HG03108 (cell line): ENCODE results near the gene PCDHGB2.
A peak's percentile ranks its signal among the peaks of the same experiment; 100 is the strongest.
"Not testable (repeated sequence)": the region's sequence is repeated elsewhere in the genome, so short reads cannot be mapped to it uniquely, and the experiment has no call there.

ENCODE experiments used
- ATAC-seq: cut with Tn5 transposase; IDR thresholded peaks from one replicate; pipeline ENCODE4 v1.9.1; 2021; ENCODE audit warnings: moderate library complexity; ENCODE audit not compliant: unreplicated experiment

PCDHGB2 gene

GRCh38 chr5:141383345-141383744, 23.6 kb downstream of the PCDHGB2 start:
- no peak for ATAC-seq

DNA sequence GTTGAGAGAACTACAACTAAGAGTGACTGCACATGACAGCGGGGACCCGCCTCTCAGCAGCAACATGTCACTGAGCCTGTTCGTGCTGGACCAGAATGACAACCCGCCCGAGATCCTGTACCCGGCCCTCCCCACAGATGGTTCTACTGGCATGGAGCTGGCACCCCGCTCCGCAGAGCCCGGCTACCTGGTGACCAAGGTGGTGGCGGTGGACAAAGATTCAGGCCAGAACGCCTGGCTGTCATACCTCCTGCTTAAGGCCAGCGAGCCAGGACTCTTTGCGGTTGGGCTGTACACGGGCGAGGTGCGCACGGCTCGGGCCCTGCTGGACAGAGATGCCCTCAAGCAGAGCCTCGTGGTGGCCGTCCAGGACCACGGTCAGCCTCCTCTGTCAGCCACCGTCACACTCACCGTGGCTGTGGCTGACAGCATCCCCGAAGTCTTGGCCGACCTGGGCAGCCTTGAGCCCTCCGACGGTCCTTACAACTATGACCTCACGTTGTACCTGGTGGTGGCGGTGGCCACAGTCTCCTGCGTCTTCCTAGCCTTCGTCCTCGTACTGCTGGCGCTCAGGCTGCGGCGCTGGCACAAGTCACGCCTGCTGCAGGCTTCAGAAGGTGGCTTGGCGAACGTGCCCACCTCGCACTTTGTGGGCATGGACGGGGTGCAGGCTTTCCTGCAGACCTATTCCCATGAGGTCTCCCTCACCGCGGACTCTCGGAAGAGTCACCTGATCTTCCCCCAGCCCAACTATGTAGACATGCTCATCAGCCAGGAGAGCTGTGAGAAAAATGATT, 24.9 kb downstream of the PCDHGB2 start:
- no peak for ATAC-seq

- ATAC-seq: not testable (repeated sequence)
These were observed 27.9 kb downstream of the PCDHGB2 start, which contains the start of gene PCDHGB4 for GRCh38 chr5:141387557-141388311. TSS of gene PCDHGB4 (plus strand) at chr5:141387698. CDS start at chr5:141387885, 187 bp downstream.

GRCh38 chr5:141388661-141389060, 28.9 kb downstream of the PCDHGB2 start:
- ATAC-seq: no peak

DNA sequence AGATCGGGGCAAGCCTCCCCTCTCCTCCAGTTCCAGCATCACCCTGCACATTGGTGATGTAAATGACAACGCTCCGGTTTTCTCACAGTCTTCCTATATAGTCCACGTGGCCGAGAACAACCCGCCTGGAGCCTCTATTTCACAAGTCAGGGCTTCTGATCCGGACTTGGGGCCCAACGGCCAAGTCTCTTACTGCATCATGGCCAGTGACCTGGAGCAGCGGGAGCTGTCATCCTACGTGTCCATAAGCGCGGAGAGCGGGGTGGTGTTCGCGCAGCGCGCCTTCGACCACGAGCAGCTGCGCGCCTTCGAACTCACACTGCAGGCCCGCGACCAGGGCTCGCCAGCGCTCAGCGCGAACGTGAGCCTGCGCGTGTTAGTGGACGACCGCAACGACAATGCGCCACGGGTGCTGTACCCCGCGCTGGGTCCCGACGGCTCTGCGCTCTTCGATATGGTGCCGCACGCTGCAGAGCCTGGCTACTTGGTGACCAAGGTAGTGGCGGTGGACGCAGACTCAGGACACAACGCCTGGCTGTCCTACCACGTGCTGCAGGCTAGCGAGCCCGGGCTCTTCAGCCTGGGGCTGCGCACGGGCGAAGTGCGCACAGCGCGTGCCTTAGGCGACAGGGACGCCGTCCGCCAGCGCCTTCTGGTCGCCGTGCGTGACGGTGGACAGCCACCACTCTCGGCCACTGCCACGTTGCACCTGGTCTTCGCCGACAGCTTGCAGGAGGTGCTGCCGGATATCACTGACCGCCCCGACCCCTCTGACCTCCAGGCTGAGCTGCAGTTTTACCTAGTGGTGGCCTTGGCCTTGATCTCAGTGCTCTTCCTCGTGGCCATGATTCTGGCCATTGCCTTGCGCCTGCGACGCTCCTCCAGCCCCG, 29.6 kb downstream of the PCDHGB2 start:
- no peak for ATAC-seq

- ATAC-seq: no peak
These were observed 32.8 kb downstream of the PCDHGB2 start, which contains the start of gene PCDHGA8 for GRCh38 chr5:141392429-141393198. TSS of gene PCDHGA8 (plus strand) at chr5:141392633. CDS start at chr5:141392814, 181 bp downstream.

- no peak for ATAC-seq
These were observed 33.5 kb downstream of the PCDHGB2 start for GRCh38 chr5:141393267-141393666.

DNA sequence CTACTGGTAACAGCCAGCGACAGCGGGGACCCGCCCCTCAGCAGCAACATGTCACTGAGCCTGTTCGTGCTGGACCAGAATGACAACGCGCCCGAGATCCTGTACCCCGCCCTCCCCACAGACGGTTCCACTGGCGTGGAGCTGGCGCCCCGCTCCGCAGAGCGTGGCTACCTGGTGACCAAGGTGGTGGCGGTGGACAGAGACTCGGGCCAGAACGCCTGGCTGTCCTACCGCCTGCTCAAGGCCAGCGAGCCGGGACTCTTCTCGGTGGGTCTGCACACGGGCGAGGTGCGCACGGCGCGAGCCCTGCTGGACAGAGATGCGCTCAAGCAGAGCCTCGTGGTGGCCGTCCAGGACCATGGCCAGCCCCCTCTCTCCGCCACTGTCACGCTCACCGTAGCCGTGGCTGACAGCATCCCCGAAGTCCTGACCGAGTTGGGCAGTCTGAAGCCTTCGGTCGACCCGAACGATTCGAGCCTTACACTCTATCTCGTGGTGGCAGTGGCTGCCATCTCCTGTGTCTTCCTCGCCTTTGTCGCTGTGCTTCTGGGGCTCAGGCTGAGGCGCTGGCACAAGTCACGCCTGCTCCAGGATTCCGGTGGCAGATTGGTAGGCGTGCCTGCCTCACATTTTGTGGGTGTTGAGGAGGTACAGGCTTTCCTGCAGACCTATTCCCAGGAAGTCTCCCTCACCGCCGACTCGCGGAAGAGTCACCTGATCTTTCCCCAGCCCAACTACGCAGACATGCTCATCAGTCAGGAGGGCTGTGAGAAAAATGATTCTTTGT, 34.8 kb downstream of the PCDHGB2 start:
- not testable (repeated sequence) for ATAC-seq

- peak; percentile 84 for ATAC-seq
These were observed 38.2 kb downstream of the PCDHGB2 start, which contains the start of gene PCDHGB5 for GRCh38 chr5:141397756-141398551. TSS of gene PCDHGB5 (plus strand) at chr5:141397947. CDS start at chr5:141398128, 181 bp downstream.

- ATAC-seq: no peak
These were observed 38.8 kb downstream of the PCDHGB2 start for GRCh38 chr5:141398608-141399007.

GRCh38 chr5:141399555-141400258, 39.9 kb downstream of the PCDHGB2 start:
- no peak for ATAC-seq

DNA sequence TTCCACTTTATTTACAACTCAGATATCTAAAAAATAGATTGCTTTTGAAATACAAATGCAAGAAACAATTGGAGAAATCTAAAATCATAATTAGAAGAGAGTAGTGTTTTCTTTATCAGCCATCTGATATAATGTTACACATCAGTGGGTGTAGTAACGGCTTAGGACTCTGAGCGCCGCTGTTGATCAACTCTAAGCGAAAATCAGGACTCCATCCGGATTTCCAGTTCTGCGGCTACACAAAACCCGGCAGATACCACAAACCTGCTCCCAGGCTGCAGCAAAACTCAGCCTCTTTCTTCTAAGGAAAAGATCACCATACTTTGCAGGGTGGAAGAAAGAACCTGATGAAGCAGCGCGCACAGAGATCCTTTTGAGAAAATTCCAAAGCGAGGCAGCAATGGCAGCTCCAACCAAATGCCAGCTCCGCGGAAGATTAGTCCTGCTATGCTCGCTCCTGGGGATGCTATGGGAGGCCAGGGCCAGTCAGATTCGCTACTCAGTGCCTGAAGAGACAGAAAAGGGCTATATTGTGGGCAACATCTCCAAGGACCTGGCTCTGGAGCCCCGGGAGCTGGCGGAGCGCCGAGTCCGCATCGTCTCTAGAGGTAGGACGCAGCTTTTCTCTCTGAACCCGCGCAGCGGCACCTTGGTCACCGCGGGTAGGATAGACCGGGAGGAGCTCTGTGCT, 42.9 kb downstream of the PCDHGB2 start, which contains the start of gene PCDHGA9:
TSS of gene PCDHGA9 (plus strand) at position 226 of the 691 bp plus-strand sequence. CDS start at position 401, 175 bp downstream.
- no peak for ATAC-seq

DNA sequence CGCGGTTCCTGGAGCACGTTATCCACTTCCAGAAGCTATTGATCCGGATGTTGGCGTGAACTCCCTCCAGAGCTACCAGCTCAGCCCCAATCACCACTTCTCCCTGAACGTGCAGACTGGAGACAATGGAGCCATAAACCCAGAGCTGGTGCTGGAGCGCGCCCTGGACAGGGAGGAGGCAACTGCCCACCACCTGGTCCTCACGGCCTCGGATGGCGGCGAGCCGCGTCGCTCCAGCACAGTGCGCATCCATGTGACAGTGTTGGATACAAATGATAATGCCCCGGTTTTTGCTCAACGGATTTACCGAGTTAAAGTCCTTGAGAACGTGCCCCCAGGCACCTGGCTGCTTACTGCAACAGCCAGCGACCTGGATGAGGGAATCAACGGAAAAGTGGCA, 43.6 kb downstream of the PCDHGB2 start:
- ATAC-seq: no peak

DNA sequence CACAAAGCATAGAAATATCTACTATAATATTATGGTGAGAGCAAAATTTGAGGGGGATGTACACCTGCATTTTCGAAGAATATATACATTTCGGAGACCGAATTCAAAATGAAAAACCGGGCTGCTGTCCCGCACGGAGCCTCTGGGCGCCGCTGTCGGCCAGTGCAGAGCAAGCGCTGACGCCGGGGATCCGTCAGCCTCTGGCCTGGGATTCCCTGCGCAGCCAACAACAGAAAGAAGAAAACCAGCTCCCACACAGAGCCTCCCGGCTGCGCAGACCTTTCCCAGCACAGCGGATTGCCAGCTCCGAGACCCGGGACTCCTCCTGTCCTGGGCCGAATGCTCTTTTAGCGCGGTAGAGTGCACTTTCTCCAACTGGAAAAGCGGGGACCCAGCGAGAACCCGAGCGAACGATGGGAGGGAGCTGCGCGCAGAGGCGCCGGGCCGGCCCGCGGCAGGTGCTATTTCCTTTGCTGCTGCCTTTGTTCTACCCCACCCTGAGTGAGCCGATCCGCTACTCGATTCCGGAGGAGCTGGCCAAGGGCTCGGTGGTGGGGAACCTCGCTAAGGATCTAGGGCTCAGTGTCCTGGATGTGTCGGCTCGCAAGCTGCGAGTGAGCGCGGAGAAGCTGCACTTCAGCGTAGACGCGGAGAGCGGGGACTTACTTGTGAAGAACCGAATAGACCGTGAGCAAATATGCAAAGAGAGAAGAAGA, 48.2 kb downstream of the PCDHGB2 start, which contains the start of gene PCDHGB6:
TSS of gene PCDHGB6 (plus strand) at position 232 of the 716 bp plus-strand sequence. CDS start at position 414, 182 bp downstream.
- peak; percentile 59 for ATAC-seq

DNA sequence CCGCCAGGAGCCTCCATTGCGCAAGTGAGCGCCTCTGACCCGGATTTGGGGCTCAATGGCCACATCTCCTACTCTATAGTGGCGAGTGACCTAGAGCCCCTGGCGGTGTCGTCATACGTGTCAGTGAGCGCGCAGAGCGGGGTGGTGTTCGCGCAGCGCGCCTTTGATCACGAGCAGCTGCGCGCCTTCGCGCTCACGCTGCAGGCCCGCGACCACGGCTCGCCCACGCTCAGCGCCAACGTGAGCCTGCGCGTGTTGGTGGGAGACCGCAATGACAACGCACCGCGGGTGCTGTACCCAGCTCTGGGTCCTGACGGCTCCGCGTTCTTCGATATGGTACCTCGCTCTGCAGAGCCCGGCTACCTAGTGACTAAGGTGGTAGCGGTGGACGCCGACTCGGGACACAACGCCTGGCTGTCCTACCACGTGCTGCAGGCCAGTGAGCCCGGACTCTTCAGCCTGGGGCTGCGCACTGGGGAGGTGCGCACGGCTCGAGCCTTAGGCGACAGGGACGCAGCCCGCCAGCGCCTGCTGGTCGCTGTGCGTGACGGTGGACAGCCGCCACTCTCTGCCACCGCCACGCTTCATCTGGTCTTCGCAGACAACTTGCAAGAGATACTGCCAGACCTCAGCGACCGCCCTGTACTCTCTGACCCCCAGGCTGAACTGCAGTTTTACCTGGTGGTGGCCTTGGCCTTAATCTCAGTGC, 50.0 kb downstream of the PCDHGB2 start:
- no peak for ATAC-seq

DNA sequence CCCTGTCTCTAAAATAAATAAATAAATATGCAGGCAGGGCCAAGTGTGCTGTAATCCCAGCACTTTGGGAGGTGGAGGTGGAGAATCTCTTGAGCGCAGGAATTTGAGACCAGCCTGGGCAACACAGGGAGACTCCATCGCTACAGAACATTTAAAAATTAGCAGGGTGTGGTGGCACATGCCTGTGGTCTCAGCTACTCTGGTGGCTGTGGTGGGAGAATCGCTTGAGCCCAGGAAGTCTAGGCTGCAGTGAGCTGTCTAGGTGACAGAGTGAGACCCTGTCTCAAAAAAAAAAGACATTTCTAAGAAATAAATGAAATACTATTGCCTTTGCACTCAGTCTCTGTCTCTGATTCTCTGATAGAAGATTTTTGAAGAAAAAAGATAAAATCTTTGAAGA, 51.8 kb downstream of the PCDHGB2 start:
- no peak for ATAC-seq
